HG02763 (cell line): ENCODE results near the gene DNASE1L3.
A peak's percentile ranks its signal among the peaks of the same experiment; 100 is the strongest.
"Not testable (repeated sequence)": the region's sequence is repeated elsewhere in the genome, so short reads cannot be mapped to it uniquely, and the experiment has no call there.

Experiments
- ATAC-seq: cut with Tn5 transposase; IDR thresholded peaks from one replicate; pipeline ENCODE4 v1.9.1; 2021; ENCODE audit warnings: mild to moderate bottlenecking, moderate library complexity; ENCODE audit not compliant: unreplicated experiment

The DNASE1L3 gene, protein sequence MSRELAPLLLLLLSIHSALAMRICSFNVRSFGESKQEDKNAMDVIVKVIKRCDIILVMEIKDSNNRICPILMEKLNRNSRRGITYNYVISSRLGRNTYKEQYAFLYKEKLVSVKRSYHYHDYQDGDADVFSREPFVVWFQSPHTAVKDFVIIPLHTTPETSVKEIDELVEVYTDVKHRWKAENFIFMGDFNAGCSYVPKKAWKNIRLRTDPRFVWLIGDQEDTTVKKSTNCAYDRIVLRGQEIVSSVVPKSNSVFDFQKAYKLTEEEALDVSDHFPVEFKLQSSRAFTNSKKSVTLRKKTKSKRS

GRCh38 chr3:58210761-58211460, at the start of gene DNASE1L3:
DNASE1L3 (minus strand) TSS chr3:58210972; CDS start chr3:58210906, 66 bp downstream.
- ATAC-seq = no peak

DNA sequence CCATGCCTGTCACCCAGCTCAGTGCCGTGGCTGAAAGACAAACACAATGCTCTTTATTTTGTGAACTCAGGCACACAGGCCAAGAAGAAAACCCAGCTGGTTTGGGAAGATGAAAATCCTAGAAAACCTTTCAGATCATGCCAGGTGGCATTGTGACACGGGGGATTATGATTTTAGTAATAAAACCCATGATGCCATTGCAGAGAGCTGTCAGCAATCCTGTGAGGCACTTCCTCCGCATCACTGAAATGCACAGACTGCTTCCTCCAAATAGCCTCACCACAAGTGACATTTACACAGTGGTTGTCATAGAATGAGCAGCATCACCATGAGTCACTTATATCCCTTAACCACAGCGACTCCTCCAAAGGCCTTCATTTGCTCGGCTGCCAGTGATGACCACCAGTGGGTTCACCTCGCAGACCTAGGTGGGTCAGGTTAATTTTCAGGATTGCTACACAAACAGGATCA, 49.5 kb upstream of the DNASE1L3 start:
- no peak for ATAC-seq

DNA sequence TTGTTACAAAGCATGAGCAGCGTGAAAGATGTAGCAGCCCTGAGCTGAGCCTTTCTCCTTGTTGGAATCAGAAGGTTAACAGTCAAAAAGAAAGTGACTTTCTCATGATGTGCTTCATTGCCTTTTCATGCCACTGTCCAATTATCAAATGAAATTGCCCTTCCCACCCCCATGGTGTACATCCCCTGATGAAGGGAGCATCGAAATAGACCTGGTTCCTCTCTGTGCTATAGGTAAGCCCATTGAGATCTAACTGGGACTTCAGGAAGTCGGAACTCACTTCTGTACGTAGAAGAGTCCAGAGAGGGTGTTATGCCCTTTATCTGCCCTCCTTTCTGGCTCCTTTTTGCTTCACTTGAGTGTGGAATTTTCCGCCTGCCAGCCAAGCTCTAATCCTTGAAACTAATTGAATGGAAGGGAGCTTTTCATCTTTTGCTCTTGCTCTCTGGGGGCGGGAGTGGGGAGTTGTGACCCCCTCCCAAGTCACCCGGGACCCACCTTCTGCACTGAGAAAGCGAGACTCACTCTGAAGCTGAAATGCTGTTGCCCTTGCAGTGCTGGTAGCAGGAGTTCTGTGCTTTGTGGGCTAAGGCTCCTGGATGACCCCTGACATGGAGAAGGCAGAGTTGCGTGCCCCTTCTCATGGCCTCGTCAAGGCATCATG, 47.8 kb upstream of the DNASE1L3 start:
- no peak for ATAC-seq

DNA sequence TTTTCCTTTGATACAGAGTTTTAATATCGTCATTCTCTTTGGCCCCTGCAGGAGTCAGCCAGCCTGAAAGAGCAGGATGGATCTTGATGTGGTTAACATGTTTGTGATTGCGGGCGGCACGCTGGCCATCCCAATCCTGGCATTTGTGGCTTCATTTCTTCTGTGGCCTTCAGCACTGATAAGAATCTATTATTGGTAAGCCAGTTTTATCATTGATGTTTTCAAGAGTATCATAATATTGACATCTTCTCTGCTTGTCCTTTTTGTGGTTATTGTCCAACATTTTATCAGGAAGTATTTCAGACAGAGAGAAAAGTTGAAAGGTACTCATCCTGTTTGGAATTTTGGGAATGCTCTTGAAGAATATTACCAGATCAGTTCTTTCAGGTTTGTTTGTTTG, 45.7 kb upstream of the DNASE1L3 start:
- no peak for ATAC-seq

GRCh38 chr3:58256061-58256460, 45.3 kb upstream of the DNASE1L3 start:
- ATAC-seq = no peak

- ATAC-seq = no peak
Observed at GRCh38 chr3:58254144-58254543, 43.4 kb upstream of the DNASE1L3 start.

DNA sequence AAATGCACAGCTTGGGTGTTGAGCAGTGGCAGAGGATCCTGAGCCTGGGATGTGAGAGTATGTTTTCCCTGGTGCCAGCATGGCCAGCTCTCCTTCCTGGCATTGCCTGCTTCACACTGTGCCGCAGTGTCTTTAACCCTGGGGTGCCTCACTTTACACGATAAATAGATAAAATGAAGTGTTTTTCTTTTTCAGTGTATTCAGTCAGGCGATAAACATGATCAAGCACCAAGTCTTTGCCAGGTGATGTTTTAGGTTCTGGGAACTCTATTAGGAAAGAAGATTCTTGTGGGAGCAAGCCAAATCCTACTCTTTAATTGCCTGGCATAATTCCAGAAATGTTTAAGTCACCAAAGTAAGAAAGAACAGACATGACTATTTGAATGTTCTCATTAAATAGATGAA, 40.9 kb upstream of the DNASE1L3 start:
- no peak for ATAC-seq

DNA sequence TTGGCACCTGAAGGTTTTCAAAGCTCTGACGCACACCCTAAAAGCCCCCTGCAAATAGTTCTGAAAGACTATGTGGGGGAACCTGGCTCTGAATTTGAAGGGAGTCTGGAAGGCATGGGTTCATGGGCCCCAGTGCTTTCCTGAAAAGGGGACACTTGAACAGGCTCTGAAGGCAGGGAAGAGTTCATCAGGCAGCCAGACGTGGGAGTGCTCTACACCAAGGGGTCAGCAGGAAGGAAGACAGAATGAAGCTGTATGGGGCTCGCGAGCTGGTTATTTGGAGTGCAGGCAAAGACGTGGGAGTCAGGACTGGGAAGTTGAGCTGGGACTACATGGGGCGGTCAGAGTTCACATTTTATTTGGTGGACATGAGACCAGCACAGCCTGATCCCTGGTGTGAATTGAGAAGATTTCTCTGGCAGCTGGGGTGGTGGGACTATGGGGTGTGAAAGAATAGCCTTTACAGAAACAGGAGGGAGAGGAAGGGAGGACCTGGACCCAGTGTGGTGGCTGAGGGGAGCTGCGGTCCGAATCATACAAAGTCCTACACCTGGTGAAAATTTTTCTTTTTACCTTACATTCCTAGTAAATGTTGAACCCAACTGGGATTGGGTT, 39.4 kb upstream of the DNASE1L3 start:
- no peak for ATAC-seq

GRCh38 chr3:58249358-58250092, 38.8 kb upstream of the DNASE1L3 start:
- ATAC-seq = no peak

- no peak for ATAC-seq
Observed at GRCh38 chr3:58246148-58247047, 35.6 kb upstream of the DNASE1L3 start.

DNA sequence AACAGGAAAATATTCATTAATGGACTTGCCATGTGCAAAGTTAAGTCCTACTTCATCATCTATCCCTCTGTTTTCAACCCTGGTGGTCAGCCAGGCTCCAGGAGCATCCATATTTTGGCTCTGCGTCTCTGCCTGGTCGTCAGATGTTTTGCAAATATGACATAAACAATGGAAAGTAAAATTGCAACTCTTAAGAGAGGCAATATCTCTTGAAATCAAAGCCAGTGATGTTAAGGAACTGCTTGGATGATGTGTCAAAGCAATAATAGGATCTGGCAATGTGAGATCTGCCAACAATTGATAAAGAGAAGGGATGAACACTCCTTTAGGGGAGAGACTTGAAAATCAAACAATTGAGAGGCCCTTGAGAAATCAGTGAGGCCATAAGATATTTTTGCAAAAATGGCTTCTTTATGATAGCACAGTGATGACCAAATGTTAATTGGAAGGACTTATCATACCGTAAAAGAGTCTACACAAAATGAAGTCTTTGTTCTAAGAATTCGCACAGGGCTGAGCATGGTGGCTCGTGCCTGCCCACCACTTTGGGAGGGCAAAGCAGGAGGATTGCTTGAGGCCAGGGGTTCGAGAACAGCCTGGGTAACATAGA, 33.3 kb upstream of the DNASE1L3 start:
- ATAC-seq = no peak

GRCh38 chr3:58242860-58243259, 32.1 kb upstream of the DNASE1L3 start:
- not testable (repeated sequence) for ATAC-seq

- no peak for ATAC-seq
Observed at GRCh38 chr3:58242340-58242739, 31.6 kb upstream of the DNASE1L3 start.

GRCh38 chr3:58241306-58242044, 30.7 kb upstream of the DNASE1L3 start:
- no peak for ATAC-seq

- no peak for ATAC-seq
Observed at GRCh38 chr3:58238830-58239229, 28.1 kb upstream of the DNASE1L3 start.

DNA sequence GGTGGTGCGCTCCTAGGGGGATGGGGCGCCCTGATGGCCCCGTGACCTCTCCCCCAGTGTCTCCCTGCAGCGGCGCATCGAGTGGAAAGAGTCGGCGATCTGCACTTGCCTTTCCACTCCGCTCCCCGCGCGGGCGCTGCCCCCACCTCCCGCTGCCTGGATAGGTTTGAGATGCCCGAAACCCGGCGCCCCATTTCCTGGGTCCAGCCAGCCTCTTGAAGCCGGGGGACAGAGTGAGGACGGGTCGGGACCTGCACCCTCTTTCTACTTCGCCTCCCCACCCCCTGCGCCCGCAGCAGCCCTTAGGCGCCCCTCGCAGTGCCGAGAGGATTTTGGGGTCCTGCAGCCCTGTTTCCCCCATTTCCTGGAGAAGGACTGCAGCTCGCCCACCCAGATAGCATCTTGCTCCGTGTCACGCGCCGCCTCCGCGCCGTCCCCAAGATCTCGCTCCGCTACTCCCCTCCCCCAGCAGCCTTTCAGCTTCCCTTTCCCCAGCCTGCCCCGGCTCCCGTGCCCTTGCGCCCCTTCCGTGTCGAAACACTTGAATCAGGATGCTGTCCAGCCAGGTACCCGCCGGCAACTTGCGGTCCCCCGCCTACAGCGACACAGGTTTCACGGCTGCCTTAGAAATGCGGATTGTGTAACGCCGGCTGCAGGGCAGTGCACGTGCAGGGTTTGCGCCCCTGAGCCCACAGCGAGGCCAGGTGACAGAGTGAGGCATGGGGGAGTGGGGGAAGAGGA, 27.3 kb upstream of the DNASE1L3 start:
- ATAC-seq = peak; percentile 31

- ATAC-seq = peak; percentile 74
Observed at GRCh38 chr3:58237238-58237940, 26.6 kb upstream of the DNASE1L3 start, which contains the start of gene ABHD6. ABHD6 (plus strand) TSS chr3:58237792; CDS start chr3:58256587, 18,795 bp downstream.
